A673 (cell line): ENCODE measurements around the gene SHROOM2. TPM values are rescaled to one million over a fixed set of nuclear protein-coding genes. Genes with fewer than 3 reads are reported as not detected.

Source experiments
- BruUV-seq: library from RNA; stranded (reverse); fragments of 400-500 nt; replicated peaks from 2 replicates; lab custom pipeline; 2021; lab: Mats Ljungman, UMichigan
- CTCF ChIA-PET: fragments of 300-600 bp; sonication (Branson Sonifier 250); formaldehyde crosslinking; loops from one replicate; lab custom pipeline; 2022; ENCODE audit warnings: antibody characterized with exemption; lab: Charles Lee
- POLR2A ChIA-PET: fragments of 300-600 bp; sonication (Branson Sonifier 250); formaldehyde crosslinking; loops from one replicate; lab custom pipeline; 2022; ENCODE audit warnings: antibody characterized with exemption; ENCODE audit not compliant: low non-redundant PET; lab: Charles Lee
- DNase-seq: peaks from one replicate; pipeline ENCODE4 v3.0.0-alpha.2; 2015; ENCODE audit warnings: low spot score
- H3K27ac ChIP-seq: fragments of 200-600 bp; sonication (generic); 2 replicates; pipeline ENCODE4 v1.5.1; 2016; ENCODE audit warnings: mixed run types, low read depth, mild to moderate bottlenecking, mixed read lengths, antibody characterized with exemption, low read length; ENCODE audit not compliant: poor library complexity, severe bottlenecking
- H3K27me3 ChIP-seq: fragments of 200-600 bp; sonication (generic); replicated peaks from 2 replicates; pipeline ENCODE4 v1.6.1; 2017; ENCODE audit warnings: mixed run types, low read depth, mild to moderate bottlenecking, mixed read lengths, antibody characterized with exemption, low read length; ENCODE audit not compliant: insufficient read depth, poor library complexity
- H3K36me3 ChIP-seq: fragments of 200-600 bp; sonication (generic); 2 replicates; pipeline ENCODE4 v1.6.1; 2016; ENCODE audit warnings: mixed run types, mild to moderate bottlenecking, mixed read lengths, antibody characterized with exemption, low read length; ENCODE audit not compliant: insufficient read depth, poor library complexity, severe bottlenecking
- H3K4me1 ChIP-seq: fragments of 200-600 bp; sonication (generic); 2 replicates; pipeline ENCODE4 v1.6.1; 2017; ENCODE audit warnings: mixed run types, mild to moderate bottlenecking, mixed read lengths, antibody characterized with exemption, low read length; ENCODE audit not compliant: insufficient read depth, poor library complexity, severe bottlenecking
- H3K4me3 ChIP-seq: fragments of 200-600 bp; sonication (generic); 2 replicates; pipeline ENCODE4 v1.5.1; 2016; ENCODE audit warnings: low read depth, mixed run types, mild to moderate bottlenecking, mixed read lengths, low read length; ENCODE audit not compliant: poor library complexity, severe bottlenecking
- H3K9me3 ChIP-seq: fragments of 200-600 bp; sonication (generic); 2 replicates; pipeline ENCODE4 v1.6.1; 2016; ENCODE audit warnings: mixed run types, low read depth, mild to moderate bottlenecking, mixed read lengths, antibody characterized with exemption, low read length; ENCODE audit not compliant: poor library complexity, severe bottlenecking
- EZH2 ChIP-seq: fragments of 200-600 bp; sonication (generic); IDR thresholded peaks from 2 replicates; pipeline ENCODE4 v1.6.1; 2017; ENCODE audit warnings: borderline replicate concordance, low read depth, mild to moderate bottlenecking, mixed read lengths, antibody characterized with exemption, low read length; ENCODE audit not compliant: poor library complexity, severe bottlenecking
- intact Hi-C: fragments of 100-400 bp; cut with micrococcal nuclease; formaldehyde crosslinking; loops from one replicate; pipeline ENCODE4 v1.10.0; 2022; ENCODE audit not compliant: unreplicated experiment
- total RNA-seq: library from RNA; stranded (reverse); gene quantifications from 2 replicates; pipeline ENCODE4 v1.2.3, GENCODE V29; 2021
- TF ChIP-seq, protein P1 (sequence below): fragments of 300-800, 200-600 bp; sonication (generic); conservative IDR thresholded peaks from 2 replicates; pipeline ENCODE4 v1.5.1; 2017; ENCODE audit warnings: low read depth, mild to moderate bottlenecking, antibody characterized with exemption, low read length, moderate library complexity, mixed read lengths

Gene SHROOM2
- total RNA-seq, 1 experiment from 2014 or later: 3.7 TPM

DNA sequence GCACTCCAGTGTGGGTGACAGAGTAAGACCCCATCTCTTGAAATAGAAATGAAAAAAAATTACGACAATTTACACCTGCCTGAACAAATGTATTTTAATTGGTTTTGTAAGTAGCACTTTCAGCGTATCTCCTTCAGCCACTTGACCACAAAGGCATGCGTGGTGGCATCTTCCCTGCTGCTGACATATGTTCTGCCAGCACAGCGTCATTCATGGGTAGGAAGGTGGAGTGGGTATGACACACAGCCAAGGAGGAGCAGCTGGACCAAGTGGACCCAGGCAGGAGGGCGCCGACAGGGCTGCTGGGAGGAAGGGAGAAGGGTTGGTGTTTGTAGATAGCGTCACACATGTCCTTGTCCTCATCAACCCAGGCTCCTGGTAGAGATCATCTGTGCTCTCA is 152.3 kb downstream of the SHROOM2 start:
- no peaks in the 10 kb centered on the region for H3K36me3 ChIP-seq
- no peak overlapping the region for H3K4me3 ChIP-seq
- POLR2A ChIA-PET: interaction anchor here (0.6 kb wide), 1 partner anchor 662 kb away, joined by 3 read pairs; no protein-coding TSS in a partner anchor
- H3K27me3 ChIP-seq: no peaks in the 10 kb centered on the region
- intact Hi-C loops: no loop called here
- no peak for DNase-seq
- no peaks in the 10 kb centered on the region for H3K4me1 ChIP-seq
- CTCF ChIA-PET: no interaction called here
- H3K27ac ChIP-seq: no peak overlapping the region
- no peaks in the 10 kb centered on the region for H3K9me3 ChIP-seq
- BruUV-seq: no TSS peak
- TF ChIP-seq, protein P1, sequence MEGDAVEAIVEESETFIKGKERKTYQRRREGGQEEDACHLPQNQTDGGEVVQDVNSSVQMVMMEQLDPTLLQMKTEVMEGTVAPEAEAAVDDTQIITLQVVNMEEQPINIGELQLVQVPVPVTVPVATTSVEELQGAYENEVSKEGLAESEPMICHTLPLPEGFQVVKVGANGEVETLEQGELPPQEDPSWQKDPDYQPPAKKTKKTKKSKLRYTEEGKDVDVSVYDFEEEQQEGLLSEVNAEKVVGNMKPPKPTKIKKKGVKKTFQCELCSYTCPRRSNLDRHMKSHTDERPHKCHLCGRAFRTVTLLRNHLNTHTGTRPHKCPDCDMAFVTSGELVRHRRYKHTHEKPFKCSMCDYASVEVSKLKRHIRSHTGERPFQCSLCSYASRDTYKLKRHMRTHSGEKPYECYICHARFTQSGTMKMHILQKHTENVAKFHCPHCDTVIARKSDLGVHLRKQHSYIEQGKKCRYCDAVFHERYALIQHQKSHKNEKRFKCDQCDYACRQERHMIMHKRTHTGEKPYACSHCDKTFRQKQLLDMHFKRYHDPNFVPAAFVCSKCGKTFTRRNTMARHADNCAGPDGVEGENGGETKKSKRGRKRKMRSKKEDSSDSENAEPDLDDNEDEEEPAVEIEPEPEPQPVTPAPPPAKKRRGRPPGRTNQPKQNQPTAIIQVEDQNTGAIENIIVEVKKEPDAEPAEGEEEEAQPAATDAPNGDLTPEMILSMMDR: no peak
- no peak for TF ChIP-seq EZH2

GRCh38 chrX:9940421-9940820 is 154.2 kb downstream of the SHROOM2 start:
- Histone ChIP-seq H3K27me3 (no peaks in the 10 kb centered on the region), H3K27ac (no peak overlapping the region), H3K9me3 (no peaks in the 10 kb centered on the region), H3K4me3 (no peak overlapping the region), H3K36me3 (no peaks in the 10 kb centered on the region), H3K4me1 (no peaks in the 10 kb centered on the region)
- intact Hi-C loops: no loop called here
- BruUV-seq: no TSS peak
- CTCF ChIA-PET: no interaction called here
- no peak for DNase-seq
- TF ChIP-seq, protein P1: no peak
- TF ChIP-seq EZH2: no peak
- POLR2A ChIA-PET: no interaction called here

DNA sequence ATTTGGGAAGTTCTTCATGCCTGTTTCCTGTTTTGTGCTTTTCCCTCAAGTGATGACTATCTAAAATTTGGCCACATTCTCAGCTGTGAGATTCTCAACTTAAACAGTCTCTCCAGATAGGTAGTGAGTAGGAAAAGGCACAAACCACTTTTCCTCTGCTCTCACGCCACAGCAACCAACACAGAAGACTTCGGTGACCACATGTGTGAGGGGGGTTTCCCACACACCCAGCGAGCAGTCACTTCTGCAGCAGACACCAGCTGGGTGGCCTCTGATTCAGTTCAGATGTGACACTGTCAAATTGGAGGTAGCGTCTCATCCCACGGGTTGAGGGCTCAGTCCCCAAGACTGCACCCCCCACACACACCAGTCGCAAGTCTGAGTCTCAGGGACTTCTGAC is 155.9 kb downstream of the SHROOM2 start:
- Histone ChIP-seq H3K27ac (no peak overlapping the region), H3K4me3 (no peak overlapping the region), H3K4me1 (no peaks in the 10 kb centered on the region), H3K36me3 (no peaks in the 10 kb centered on the region), H3K9me3 (no peaks in the 10 kb centered on the region), H3K27me3 (no peaks in the 10 kb centered on the region)
- POLR2A ChIA-PET: no interaction called here
- TF ChIP-seq, protein P1: no peak
- no peak for TF ChIP-seq EZH2
- DNase-seq: no peak
- intact Hi-C loops: no loop called here
- CTCF ChIA-PET: no interaction called here
- no TSS peak for BruUV-seq
